Jurkat, Clone E6-1 (cell line): Measurements from ENCODE around the gene AGBL4.
A peak's percentile ranks its signal among the peaks of the same experiment; 100 is the strongest.

ENCODE experiments used
- DNase-seq: peaks from one replicate; pipeline ENCODE4 v3.0.0-alpha.2; 2011; ENCODE audit warnings: low read depth, low spot score
- H3K4me3 ChIP-seq: 2 replicates; pipeline ENCODE4 v1.5.1; 2011; ENCODE audit warnings: mild to moderate bottlenecking, low read length, control low read depth, moderate library complexity

The AGBL4 gene

GRCh38 chr1:48570568-48570967, 1453.2 kb downstream of the AGBL4 start:
- no peak for DNase-seq
- H3K4me3 ChIP-seq, result no peak overlapping the region

- no peak for DNase-seq
- no peak overlapping the region for H3K4me3 ChIP-seq
These were observed 1455.3 kb downstream of the AGBL4 start for GRCh38 chr1:48568501-48568900.

DNA sequence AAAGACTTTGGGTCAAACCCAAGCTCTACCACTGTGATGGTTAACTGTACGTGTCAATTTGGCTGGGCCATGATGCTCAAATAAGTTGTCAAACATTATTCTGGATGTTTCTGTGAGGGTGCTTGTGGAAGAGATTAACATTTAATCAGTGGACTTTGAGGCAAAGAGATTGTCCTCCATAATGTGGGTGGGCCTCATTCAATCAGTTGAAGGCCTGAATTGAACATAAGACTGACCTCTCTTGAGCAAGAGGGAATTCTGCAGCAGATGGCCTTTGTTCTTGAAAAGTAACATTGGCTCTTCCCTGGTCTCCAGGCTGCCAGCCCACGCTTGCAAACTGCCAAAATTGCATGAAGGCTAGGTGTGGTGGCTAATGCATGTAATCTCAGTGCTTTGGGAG, 1457.3 kb downstream of the AGBL4 start:
- no peak overlapping the region for H3K4me3 ChIP-seq
- no peak for DNase-seq

DNA sequence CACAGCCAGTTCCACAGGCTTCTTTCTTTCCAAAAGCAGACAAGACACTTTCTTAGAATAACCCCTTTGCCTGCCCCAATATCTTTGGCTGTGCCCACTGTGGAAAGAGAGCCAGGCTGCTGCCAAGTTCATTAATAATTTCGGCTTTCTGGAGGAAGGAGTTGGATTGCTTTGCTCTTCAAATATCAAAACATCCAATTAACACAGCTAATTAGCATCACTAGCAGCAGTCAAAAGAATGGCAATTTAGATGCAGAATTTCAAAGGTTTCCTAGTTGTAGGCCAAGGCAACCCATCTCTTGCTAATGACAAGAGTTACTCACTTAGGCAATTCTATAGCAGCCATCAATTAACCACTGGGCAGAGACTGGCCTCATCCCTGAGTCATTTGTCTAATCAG, 1460.7 kb downstream of the AGBL4 start:
- DNase-seq, result no peak
- no peak overlapping the region for H3K4me3 ChIP-seq

- H3K4me3 ChIP-seq, result no peak overlapping the region
- no peak for DNase-seq
These were observed 1462.3 kb downstream of the AGBL4 start for GRCh38 chr1:48561444-48561843.

GRCh38 chr1:48560577-48560976, 1463.2 kb downstream of the AGBL4 start:
- no peak overlapping the region for H3K4me3 ChIP-seq
- no peak for DNase-seq

DNA sequence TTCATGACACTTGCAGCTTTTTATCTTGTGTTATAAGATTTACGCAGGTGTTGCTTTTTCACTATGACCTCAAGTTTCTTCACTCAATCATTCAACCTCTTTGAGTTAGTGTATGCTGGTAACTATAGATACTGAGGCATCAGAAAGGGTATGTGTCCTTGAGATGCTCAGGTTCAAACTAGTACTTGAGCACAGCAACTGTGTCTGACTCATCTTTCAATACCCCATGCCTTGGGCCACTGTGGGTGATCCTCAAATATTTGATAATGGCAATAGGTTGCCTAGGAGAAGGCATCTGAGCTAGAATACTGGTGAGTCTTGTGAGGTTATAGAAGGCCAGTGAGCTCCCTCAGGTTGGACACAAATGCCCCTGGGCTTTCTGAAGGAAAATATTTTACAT, 1463.6 kb downstream of the AGBL4 start:
- DNase-seq, result no peak
- H3K4me3 ChIP-seq, result no peak overlapping the region

DNA sequence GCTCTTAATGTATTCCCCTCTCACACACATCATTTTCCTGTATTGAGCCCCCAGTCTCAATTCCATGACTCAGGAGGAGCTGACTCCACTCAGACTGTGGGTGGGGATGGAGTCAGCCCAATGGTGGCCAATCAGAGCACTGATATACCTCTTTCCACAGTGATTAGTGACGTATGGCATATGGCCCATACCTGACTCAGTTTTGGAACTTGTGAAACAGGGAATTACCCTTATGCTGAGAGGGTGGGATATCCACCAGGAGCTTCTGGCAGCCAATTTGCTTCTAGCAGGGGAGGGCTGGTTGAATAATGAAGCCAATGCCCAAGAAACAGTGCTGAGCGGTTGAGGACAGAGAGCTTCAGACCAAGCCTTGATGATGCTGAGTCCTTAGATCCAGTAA, 1465.4 kb downstream of the AGBL4 start:
- no peak overlapping the region for H3K4me3 ChIP-seq

GRCh38 chr1:48556186-48556850, 1467.4 kb downstream of the AGBL4 start:
- no peak for DNase-seq
- no peak overlapping the region for H3K4me3 ChIP-seq

More for the DNA sequence above, 1465.4 kb downstream of the AGBL4 start:
- DNase-seq, result no peak

- no peak for DNase-seq
- H3K4me3 ChIP-seq, result no peak overlapping the region
These were observed 1468.5 kb downstream of the AGBL4 start for GRCh38 chr1:48555271-48555670.

DNA sequence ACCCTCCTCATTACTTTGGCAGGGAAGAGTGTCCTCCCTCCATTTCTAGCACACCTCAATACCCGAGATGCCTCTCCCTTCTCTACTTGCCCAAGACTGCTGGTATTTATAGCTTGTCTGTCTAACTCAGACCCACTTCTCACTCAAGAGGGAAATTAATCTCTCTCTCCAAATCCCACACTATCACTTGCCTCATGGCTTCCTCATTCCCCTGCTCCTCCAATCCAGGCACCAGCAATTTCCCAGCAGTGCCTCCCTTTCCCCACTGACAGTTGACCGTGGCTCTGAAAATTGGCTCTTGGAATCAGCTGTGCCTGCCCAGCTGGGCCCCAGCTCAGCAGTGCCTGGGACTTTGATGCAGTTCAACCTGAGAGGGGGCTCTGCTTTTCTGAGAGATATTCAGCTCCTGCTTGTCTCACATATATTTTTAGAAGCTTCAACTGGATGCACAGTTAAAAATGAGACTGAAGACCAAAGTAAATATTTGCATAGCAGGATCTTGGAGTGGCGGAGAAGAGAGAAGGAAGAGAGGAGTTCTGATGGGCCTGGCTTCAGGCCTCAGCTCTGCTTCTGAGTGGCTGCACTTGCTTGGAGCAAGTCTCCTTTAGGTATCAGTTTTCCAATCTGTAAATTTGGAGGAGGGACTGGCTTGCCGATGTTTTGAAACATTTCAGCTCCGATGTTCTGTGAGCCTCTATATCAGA, 1470.7 kb downstream of the AGBL4 start:
- H3K4me3 ChIP-seq, result no peak overlapping the region
- no peak for DNase-seq

GRCh38 chr1:48552420-48552819, 1471.3 kb downstream of the AGBL4 start:
- no peak overlapping the region for H3K4me3 ChIP-seq
- DNase-seq, result peak; percentile 17

GRCh38 chr1:48548985-48549384, 1474.8 kb downstream of the AGBL4 start:
- no peak for DNase-seq
- H3K4me3 ChIP-seq, result no peak overlapping the region

- no peak overlapping the region for H3K4me3 ChIP-seq
- DNase-seq, result no peak
These were observed 1476.1 kb downstream of the AGBL4 start for GRCh38 chr1:48547561-48548220.

DNA sequence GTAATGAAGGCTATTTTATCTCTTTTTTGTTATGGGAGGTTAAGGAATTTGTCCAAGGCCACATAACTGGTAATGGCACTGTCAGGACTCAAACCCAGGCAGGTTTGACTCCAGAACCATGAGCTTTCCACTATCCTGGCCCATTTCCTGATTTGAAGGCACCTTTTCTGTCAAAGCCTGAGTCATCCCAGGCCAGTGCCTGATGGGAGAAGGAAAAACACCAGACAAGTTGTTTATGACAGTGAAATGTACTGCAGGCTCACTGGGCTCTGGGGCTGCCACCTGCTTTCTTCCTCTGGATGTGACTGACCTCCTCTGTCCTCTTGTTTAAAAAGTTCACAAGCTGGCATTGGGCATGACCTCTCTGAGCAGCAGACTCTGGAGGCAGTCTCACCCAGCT, 1479.9 kb downstream of the AGBL4 start:
- DNase-seq, result no peak

DNA sequence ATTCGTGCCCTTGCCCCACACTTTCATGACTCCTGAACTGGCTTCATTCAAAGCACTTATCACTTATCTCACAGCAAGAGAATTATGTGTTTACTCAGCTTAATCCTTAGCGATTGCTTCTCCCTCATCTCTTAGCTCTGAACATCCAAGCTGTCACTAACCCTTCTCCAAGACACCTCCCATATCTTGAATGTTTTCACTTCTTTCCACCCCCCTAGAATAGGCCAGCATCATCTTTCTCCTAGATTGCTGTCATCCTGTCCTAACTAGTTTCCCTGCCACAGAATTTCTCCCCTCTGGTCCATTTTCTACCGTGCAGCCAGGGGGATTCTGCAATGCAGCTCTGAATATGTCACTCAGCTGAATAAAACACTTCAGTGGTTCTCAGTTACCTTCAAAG, 1483.2 kb downstream of the AGBL4 start:
- DNase-seq, result no peak
- no peak overlapping the region for H3K4me3 ChIP-seq

More for the DNA sequence above, 1479.9 kb downstream of the AGBL4 start:
- no peak overlapping the region for H3K4me3 ChIP-seq

- no peak overlapping the region for H3K4me3 ChIP-seq
- no peak for DNase-seq
These were observed 1487.3 kb downstream of the AGBL4 start for GRCh38 chr1:48536477-48536876.

DNA sequence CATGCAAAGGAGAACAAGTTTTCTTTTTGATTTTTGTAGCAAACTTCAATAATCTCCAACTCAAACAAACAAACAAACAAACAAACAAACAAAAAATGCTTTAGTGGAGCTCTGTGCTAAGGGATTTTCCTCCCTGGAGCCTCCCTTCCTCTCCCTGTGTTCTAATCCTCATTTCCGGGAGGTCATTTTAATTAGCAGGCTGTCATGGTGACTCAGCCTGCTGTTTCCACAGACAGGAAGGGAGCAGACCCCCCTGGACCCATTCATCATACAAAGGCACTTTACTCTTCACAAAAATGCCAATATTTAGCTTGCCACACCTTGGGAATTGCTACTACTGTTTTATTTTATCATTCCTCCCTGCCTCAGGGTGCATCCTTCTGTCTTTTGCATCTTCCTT, 1490.8 kb downstream of the AGBL4 start:
- no peak overlapping the region for H3K4me3 ChIP-seq
- DNase-seq, result no peak

DNA sequence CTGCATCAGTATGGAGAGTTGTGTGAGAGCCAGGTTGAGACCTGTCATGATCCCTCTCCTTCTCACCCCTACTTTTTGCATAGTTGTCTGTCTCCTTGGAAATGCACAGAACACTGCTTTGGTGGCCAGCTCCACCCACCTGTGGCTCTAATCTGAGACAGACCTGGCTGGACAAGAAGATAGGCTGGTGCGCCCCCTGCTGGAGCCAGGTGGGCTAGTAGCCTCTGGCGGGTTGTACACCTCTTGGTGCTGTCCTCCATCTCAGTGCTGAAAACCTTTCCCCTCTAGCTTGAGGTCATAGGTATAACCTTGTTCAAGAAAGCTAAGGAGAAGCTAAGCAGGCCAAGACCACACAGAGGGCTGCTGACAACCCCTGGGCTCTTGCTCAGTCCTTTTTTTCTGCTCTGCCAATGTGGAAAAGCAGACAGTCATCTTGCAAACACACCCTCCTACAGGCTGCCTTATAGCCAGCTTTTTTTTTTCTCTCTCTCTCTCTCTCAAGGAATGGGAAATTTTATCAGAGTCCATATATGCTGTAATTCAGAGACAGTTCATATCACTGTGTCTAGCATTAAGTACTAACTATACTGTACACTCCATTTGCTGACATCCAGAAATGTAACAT, 1492.9 kb downstream of the AGBL4 start:
- H3K4me3 ChIP-seq, result no peak overlapping the region

DNA sequence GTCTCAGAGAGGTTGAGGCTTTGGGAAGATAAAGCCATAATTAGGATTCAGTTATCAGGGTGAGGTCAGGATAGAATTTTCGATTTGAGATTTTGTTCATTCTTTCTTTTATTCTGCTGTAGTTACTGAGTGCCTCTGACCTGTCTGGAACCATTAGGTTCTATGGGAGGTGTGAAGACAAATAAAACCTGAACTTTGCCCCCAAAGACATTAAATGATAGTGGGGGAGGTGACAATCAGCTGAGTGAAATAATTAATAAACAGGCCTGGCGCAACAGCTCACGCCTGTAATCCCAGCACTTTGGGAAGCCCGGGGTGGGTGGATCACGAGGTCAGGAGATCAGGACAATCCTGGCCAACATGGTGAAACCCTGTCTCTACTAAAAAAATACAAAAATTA, 1496.7 kb downstream of the AGBL4 start:
- H3K4me3 ChIP-seq, result no peak overlapping the region
- DNase-seq, result no peak

More for the DNA sequence above, 1492.9 kb downstream of the AGBL4 start:
- DNase-seq, result peak; percentile 60
